ENCODE results near the gene PTPRD.

Gene PTPRD

GRCh38 chr9:10259668-10260067 lies 353.1 kb downstream of the PTPRD start:
- no peak for DNase-seq (ENCODE audit: insufficient read length)
- TF ChIP-seq POLR2AphosphoS5 (IDR thresholded peaks at IDR 0.05; ENCODE audit: low read depth, low read length) (no peak), TAF1 (IDR thresholded peaks at IDR 0.05; ENCODE audit: borderline replicate concordance, low read depth, low read length) (no peak), POLR2A (IDR thresholded peaks at IDR 0.05; ENCODE audit: low read depth, low read length) (no peak)
- FAIRE-seq = no peak

DNA sequence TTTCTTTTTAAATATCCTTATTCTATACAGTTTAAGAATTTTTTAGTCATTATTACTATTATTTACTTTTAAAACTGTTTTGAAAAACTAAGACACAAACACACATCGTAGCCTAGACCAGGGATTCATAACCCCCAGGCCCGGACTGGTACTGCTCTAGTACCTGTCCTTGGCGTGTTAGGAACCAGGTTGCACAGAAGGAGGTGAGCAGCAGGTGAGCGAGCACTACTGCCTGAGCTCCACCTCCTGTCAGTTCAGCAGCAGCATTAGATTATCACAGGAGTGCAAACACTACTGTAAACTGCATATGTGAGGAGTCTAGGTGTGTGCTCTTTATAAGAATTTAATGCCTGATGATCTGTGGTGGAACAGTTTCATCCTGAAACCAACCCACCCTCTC lies 357.0 kb downstream of the PTPRD start:
- TF ChIP-seq POLR2AphosphoS5 (IDR thresholded peaks at IDR 0.05; ENCODE audit: low read depth, low read length) (no peak), TAF1 (IDR thresholded peaks at IDR 0.05; ENCODE audit: borderline replicate concordance, low read depth, low read length) (no peak), POLR2A (IDR thresholded peaks at IDR 0.05; ENCODE audit: low read depth, low read length) (no peak)
- DNase-seq (ENCODE audit: insufficient read length) (no peak), FAIRE-seq (no peak)

GRCh38 chr9:10254338-10254737 lies 358.5 kb downstream of the PTPRD start:
- DNase-seq (ENCODE audit: insufficient read length) (no peak), FAIRE-seq (no peak)
- TF ChIP-seq TAF1 (IDR thresholded peaks at IDR 0.05; ENCODE audit: borderline replicate concordance, low read depth, low read length) (no peak), POLR2A (IDR thresholded peaks at IDR 0.05; ENCODE audit: low read depth, low read length) (no peak), POLR2AphosphoS5 (IDR thresholded peaks at IDR 0.05; ENCODE audit: low read depth, low read length) (no peak)

GRCh38 chr9:10253341-10253740 lies 359.5 kb downstream of the PTPRD start:
- no peak for DNase-seq (ENCODE audit: insufficient read length)
- FAIRE-seq = no peak
- no peak for TF ChIP-seq TAF1 (IDR thresholded peaks at IDR 0.05; ENCODE audit: borderline replicate concordance, low read depth, low read length)
- TF ChIP-seq POLR2A (IDR thresholded peaks at IDR 0.05; ENCODE audit: low read depth, low read length) = no peak

- FAIRE-seq = no peak
- DNase-seq (ENCODE audit: insufficient read length) = no peak
- no peak for TF ChIP-seq TAF1 (IDR thresholded peaks at IDR 0.05; ENCODE audit: borderline replicate concordance, low read depth, low read length)
- no peak for TF ChIP-seq POLR2A (IDR thresholded peaks at IDR 0.05; ENCODE audit: low read depth, low read length)
- TF ChIP-seq POLR2AphosphoS5 (IDR thresholded peaks at IDR 0.05; ENCODE audit: low read depth, low read length) = no peak
These were observed 360.6 kb downstream of the PTPRD start for GRCh38 chr9:10252174-10252573.

GRCh38 chr9:10251490-10251889 lies 361.3 kb downstream of the PTPRD start:
- no peak for DNase-seq (ENCODE audit: insufficient read length)
- FAIRE-seq = no peak
- TF ChIP-seq TAF1 (IDR thresholded peaks at IDR 0.05; ENCODE audit: borderline replicate concordance, low read depth, low read length) (no peak), POLR2A (IDR thresholded peaks at IDR 0.05; ENCODE audit: low read depth, low read length) (no peak), POLR2AphosphoS5 (IDR thresholded peaks at IDR 0.05; ENCODE audit: low read depth, low read length) (no peak)

GRCh38 chr9:10250219-10250618 lies 362.6 kb downstream of the PTPRD start:
- FAIRE-seq (no peak), DNase-seq (ENCODE audit: insufficient read length) (no peak)
- no peak for TF ChIP-seq TAF1 (IDR thresholded peaks at IDR 0.05; ENCODE audit: borderline replicate concordance, low read depth, low read length)
- TF ChIP-seq POLR2A (IDR thresholded peaks at IDR 0.05; ENCODE audit: low read depth, low read length) = no peak
- TF ChIP-seq POLR2AphosphoS5 (IDR thresholded peaks at IDR 0.05; ENCODE audit: low read depth, low read length) = no peak

- no peak for DNase-seq (ENCODE audit: insufficient read length)
- no peak for FAIRE-seq
- TF ChIP-seq TAF1 (IDR thresholded peaks at IDR 0.05; ENCODE audit: borderline replicate concordance, low read depth, low read length) (no peak), POLR2AphosphoS5 (IDR thresholded peaks at IDR 0.05; ENCODE audit: low read depth, low read length) (no peak), POLR2A (IDR thresholded peaks at IDR 0.05; ENCODE audit: low read depth, low read length) (no peak)
These were observed 363.9 kb downstream of the PTPRD start for GRCh38 chr9:10248890-10249289.

DNA sequence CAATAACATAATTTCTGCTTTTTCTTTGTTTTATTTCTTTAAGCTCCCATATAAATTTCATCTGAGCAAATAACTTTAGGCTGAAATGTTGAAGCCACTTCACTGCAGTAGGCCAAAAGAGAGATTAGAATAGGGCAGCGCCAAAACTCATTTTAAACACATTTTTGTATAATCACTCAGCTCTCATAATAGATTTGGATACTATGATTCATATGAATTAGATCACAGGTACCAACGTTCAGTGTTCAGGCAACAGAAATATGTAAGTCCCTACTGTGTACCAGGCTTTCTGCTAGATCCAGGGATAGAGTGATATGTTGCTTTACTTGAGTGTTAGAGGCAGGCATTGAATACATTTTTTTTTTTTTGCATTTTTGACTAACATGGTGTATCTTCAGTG lies 370.5 kb downstream of the PTPRD start:
- no peak for TF ChIP-seq POLR2A (IDR thresholded peaks at IDR 0.05; ENCODE audit: low read depth, low read length)
- TF ChIP-seq POLR2AphosphoS5 (IDR thresholded peaks at IDR 0.05; ENCODE audit: low read depth, low read length) = no peak
- no peak for TF ChIP-seq TAF1 (IDR thresholded peaks at IDR 0.05; ENCODE audit: borderline replicate concordance, low read depth, low read length)
- FAIRE-seq = no peak
- DNase-seq (ENCODE audit: insufficient read length) = no peak

- FAIRE-seq (no peak), DNase-seq (ENCODE audit: insufficient read length) (no peak)
- TF ChIP-seq TAF1 (IDR thresholded peaks at IDR 0.05; ENCODE audit: borderline replicate concordance, low read depth, low read length) (no peak), POLR2AphosphoS5 (IDR thresholded peaks at IDR 0.05; ENCODE audit: low read depth, low read length) (no peak), POLR2A (IDR thresholded peaks at IDR 0.05; ENCODE audit: low read depth, low read length) (no peak)
These were observed 374.7 kb downstream of the PTPRD start for GRCh38 chr9:10238087-10238486.

DNA sequence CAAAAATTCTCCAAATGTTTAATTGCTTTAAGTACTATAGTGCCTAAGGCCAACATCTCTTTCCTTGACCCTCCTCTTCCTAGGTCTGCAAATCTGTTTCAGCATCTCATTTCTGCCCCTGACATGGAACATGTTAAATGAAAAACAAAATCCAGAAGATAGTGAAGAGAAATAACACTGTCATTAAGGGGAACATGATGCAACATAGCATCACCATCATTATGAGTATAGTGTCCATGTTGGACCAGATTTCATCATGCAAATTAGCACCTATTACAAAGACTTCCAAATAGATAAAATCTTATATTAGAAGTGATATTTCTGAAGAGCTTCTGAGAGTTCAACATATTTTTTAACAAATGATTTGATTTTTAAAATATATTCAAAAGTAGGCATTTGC lies 375.2 kb downstream of the PTPRD start:
- DNase-seq (ENCODE audit: insufficient read length) (no peak), FAIRE-seq (no peak)
- TF ChIP-seq TAF1 (IDR thresholded peaks at IDR 0.05; ENCODE audit: borderline replicate concordance, low read depth, low read length) (no peak), POLR2A (IDR thresholded peaks at IDR 0.05; ENCODE audit: low read depth, low read length) (no peak), POLR2AphosphoS5 (IDR thresholded peaks at IDR 0.05; ENCODE audit: low read depth, low read length) (no peak)

- TF ChIP-seq TAF1 (IDR thresholded peaks at IDR 0.05; ENCODE audit: borderline replicate concordance, low read depth, low read length) (no peak), POLR2AphosphoS5 (IDR thresholded peaks at IDR 0.05; ENCODE audit: low read depth, low read length) (no peak), POLR2A (IDR thresholded peaks at IDR 0.05; ENCODE audit: low read depth, low read length) (no peak)
- no peak for FAIRE-seq
- no peak for DNase-seq (ENCODE audit: insufficient read length)
These were observed 376.6 kb downstream of the PTPRD start for GRCh38 chr9:10236161-10236560.

DNA sequence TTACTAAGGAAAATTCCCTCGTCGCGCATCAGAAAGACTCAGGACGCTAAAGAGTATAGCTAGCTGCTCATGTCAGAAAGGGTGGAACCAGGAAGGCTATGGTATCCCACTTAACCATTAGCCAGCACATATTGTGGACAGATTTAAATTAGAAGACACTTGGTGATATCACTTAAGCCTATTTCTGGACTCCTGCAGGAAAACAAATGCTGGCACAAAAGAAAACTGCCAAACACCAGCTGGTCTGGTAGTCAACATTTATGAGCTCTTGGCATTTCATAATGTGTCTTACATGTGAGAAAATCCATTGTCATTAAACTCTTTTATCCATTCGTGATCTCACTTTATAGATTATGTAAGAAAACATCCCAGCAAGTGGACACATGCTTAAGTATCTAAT lies 377.4 kb downstream of the PTPRD start:
- FAIRE-seq (no peak), DNase-seq (ENCODE audit: insufficient read length) (no peak)
- TF ChIP-seq POLR2A (IDR thresholded peaks at IDR 0.05; ENCODE audit: low read depth, low read length) (no peak), POLR2AphosphoS5 (IDR thresholded peaks at IDR 0.05; ENCODE audit: low read depth, low read length) (no peak), TAF1 (IDR thresholded peaks at IDR 0.05; ENCODE audit: borderline replicate concordance, low read depth, low read length) (no peak)

All from GM12892 (cell line).